ENCODE measurements around the gene SPACDR.
A peak's percentile ranks its signal among the peaks of the same experiment; 100 is the strongest.
"Not testable (repeated sequence)": the region's sequence is repeated elsewhere in the genome, so short reads cannot be mapped to it uniquely, and the experiment has no call there.

The SPACDR gene

GRCh38 chr7:100438731-100439130 lies 25.3 kb downstream of the SPACDR start:
- not testable (repeated sequence) for H3K27ac ChIP-seq (replicated peaks); H3K4me3 ChIP-seq (replicated peaks; ENCODE audit: insufficient read depth, low read length); H3K27me3 ChIP-seq (ENCODE audit: insufficient read depth, poor library complexity, severe bottlenecking); DNase-seq (ENCODE audit: low read depth in 1 of 2, low spot score in 1 of 2)

GRCh38 chr7:100438172-100438571 lies 25.9 kb downstream of the SPACDR start:
- DNase-seq (ENCODE audit: low read depth in 1 of 2, low spot score in 1 of 2), result no peak
- Histone ChIP-seq H3K4me3 (replicated peaks; ENCODE audit: insufficient read depth, low read length) (no peak overlapping the region), H3K27me3 (ENCODE audit: insufficient read depth, poor library complexity, severe bottlenecking) (no peaks in the 10 kb centered on the region), H3K27ac (replicated peaks) (no peak overlapping the region)
- TF ChIP-seq, protein P1, sequence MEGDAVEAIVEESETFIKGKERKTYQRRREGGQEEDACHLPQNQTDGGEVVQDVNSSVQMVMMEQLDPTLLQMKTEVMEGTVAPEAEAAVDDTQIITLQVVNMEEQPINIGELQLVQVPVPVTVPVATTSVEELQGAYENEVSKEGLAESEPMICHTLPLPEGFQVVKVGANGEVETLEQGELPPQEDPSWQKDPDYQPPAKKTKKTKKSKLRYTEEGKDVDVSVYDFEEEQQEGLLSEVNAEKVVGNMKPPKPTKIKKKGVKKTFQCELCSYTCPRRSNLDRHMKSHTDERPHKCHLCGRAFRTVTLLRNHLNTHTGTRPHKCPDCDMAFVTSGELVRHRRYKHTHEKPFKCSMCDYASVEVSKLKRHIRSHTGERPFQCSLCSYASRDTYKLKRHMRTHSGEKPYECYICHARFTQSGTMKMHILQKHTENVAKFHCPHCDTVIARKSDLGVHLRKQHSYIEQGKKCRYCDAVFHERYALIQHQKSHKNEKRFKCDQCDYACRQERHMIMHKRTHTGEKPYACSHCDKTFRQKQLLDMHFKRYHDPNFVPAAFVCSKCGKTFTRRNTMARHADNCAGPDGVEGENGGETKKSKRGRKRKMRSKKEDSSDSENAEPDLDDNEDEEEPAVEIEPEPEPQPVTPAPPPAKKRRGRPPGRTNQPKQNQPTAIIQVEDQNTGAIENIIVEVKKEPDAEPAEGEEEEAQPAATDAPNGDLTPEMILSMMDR (IDR thresholded peaks at IDR 0.05; ENCODE audit: insufficient read depth, low read length), result no peak
- TF ChIP-seq GABPA (IDR thresholded peaks at IDR 0.05; ENCODE audit: low read depth) (no peak), SPI1 (IDR thresholded peaks at IDR 0.05; ENCODE audit: borderline replicate concordance, low read depth) (no peak), POLR2AphosphoS5 (IDR thresholded peaks at IDR 0.05; ENCODE audit: low read depth) (no peak)
- TF ChIP-seq, protein P2, sequence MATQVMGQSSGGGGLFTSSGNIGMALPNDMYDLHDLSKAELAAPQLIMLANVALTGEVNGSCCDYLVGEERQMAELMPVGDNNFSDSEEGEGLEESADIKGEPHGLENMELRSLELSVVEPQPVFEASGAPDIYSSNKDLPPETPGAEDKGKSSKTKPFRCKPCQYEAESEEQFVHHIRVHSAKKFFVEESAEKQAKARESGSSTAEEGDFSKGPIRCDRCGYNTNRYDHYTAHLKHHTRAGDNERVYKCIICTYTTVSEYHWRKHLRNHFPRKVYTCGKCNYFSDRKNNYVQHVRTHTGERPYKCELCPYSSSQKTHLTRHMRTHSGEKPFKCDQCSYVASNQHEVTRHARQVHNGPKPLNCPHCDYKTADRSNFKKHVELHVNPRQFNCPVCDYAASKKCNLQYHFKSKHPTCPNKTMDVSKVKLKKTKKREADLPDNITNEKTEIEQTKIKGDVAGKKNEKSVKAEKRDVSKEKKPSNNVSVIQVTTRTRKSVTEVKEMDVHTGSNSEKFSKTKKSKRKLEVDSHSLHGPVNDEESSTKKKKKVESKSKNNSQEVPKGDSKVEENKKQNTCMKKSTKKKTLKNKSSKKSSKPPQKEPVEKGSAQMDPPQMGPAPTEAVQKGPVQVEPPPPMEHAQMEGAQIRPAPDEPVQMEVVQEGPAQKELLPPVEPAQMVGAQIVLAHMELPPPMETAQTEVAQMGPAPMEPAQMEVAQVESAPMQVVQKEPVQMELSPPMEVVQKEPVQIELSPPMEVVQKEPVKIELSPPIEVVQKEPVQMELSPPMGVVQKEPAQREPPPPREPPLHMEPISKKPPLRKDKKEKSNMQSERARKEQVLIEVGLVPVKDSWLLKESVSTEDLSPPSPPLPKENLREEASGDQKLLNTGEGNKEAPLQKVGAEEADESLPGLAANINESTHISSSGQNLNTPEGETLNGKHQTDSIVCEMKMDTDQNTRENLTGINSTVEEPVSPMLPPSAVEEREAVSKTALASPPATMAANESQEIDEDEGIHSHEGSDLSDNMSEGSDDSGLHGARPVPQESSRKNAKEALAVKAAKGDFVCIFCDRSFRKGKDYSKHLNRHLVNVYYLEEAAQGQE (IDR thresholded peaks at IDR 0.05; ENCODE audit: insufficient replicate concordance, low read depth), result no peak

DNA sequence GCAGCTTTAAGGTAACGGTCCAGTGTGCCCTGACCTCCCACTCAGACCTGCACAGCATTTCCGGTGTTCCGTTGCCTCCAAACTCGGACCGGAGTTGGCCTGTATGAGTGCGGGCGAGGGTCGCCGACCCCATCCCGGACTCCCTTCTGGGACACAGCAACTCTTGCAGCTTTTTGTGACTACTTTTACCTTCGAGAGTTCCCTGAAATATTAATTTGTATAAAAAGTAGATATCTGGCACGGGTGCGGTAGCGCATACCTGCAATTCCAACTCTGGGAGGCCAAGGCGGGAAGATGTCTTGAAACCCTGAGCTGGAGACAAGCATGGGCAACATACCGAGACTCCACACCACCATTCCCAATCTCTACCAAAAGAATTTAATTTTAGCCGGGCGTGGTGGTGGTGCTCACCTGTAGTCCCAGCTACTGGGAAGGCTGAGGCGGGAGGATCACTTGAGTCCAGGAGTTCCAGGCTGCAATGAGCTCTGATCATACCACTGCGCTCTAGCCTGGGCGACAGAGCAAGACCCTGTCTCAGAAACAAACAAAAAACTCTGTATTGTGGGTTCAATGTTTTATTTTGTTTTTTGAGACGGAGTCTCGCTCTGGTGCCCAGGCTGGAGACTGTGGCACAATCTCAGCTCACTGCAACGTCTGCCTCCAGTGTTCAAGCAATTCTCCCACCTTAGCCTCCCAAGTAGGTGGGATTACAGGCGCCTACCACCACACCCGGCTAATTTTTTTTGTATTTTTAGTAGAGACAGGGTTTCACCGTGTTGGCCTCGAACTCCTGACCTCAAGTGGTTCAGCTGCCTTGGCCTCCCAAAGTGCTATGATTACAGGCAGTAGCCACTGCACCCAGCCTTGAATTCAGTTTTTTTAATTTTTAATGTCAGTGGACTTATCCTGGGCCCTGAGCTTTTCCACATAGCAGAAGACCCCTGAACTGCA lies 26.6 kb downstream of the SPACDR start:
- H3K27ac ChIP-seq (replicated peaks), result peak overlapping the region; percentile 95
- no peak for TF ChIP-seq SPI1 (IDR thresholded peaks at IDR 0.05; ENCODE audit: borderline replicate concordance, low read depth)
- TF ChIP-seq, protein P1 (IDR thresholded peaks at IDR 0.05; ENCODE audit: insufficient read depth, low read length), result no peak
- TF ChIP-seq POLR2AphosphoS5 (IDR thresholded peaks at IDR 0.05; ENCODE audit: low read depth), result no peak
- TF ChIP-seq, protein P2 (IDR thresholded peaks at IDR 0.05; ENCODE audit: insufficient replicate concordance, low read depth), result no peak
- TF ChIP-seq GABPA (IDR thresholded peaks at IDR 0.05; ENCODE audit: low read depth), result no peak
- H3K27me3 ChIP-seq (ENCODE audit: insufficient read depth, poor library complexity, severe bottlenecking), result no peaks in the 10 kb centered on the region
- H3K4me3 ChIP-seq (replicated peaks; ENCODE audit: insufficient read depth, low read length), result peak overlapping the region; percentile 82
- DNase-seq (ENCODE audit: low read depth in 1 of 2, low spot score in 1 of 2), result no peak

DNA sequence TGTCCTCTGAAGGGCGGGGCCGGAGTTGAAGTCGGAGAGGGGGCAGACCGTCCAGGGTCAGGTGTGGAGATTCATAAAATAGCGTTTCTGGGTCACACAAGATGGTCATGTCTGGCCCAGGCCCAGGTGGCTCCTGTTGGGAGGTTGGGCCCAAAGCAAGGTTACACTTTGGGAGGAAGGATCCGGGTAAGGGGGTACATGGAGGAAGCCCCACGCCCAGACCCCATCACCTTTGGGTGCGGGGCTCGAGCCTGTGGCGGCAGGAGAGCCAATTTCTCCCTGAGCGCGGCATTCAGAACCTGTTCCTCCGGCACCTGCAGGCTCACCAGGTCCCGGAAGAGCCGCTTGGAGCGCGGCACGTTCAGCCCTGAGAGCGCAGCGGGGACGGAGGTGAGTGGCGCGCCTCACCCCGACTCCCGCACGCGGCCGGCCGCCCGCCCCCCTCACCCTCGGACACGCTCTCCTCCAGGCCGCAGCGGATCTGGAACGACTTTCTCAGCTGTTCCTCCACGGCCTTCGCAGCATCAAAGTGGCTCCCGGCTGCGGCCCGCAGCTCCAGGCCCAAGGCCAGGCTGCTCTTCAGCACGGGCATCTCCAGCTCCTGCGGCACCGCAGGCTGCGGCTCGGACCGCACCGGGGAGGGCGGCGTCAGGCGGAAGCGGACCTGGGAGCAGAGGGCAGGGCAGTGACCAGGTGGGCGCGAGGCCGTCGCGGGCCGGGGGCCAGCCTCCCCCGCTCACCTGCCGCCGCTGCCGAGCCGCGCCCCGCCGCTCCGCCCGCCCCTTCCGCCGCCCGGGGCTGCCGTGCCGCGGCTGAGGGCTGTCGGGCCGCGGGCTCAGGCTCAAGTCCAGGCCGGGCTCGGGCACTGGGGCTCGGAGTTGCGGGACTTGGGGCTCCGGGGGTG lies 28.4 kb downstream of the SPACDR start:
- peak in 1 of 2 experiments; percentile 39 for DNase-seq (ENCODE audit: low read depth in 1 of 2, low spot score in 1 of 2)
- Histone ChIP-seq H3K4me3 (replicated peaks; ENCODE audit: insufficient read depth, low read length) (peak overlapping the region; percentile 82), H3K27me3 (ENCODE audit: insufficient read depth, poor library complexity, severe bottlenecking) (no peaks in the 10 kb centered on the region)

More for the DNA sequence above, 28.4 kb downstream of the SPACDR start:
- TF ChIP-seq GABPA (IDR thresholded peaks at IDR 0.05; ENCODE audit: low read depth) (no peak), POLR2AphosphoS5 (IDR thresholded peaks at IDR 0.05; ENCODE audit: low read depth) (peak; percentile 70)
- peak overlapping the region; percentile 95 for H3K27ac ChIP-seq (replicated peaks)
